CD4-positive, CD25-positive, alpha-beta regulatory T cell (primary cell): Measurements from ENCODE around the gene MC3R. TPM values are rescaled to one million over a fixed set of nuclear protein-coding genes. Genes with fewer than 3 reads are reported as not detected.
A peak's percentile ranks its signal among the peaks of the same experiment; 100 is the strongest.

ENCODE experiments used
- ATAC-seq, 2 donors: fragments of 150-1000 bp; cut with Tn5 transposase; one replicate each; pipeline ENCODE4 v1.10.0; 2021; ENCODE audit warnings: low read depth in 2 of 2, moderate number of reproducible peaks in 2 of 2, moderate library complexity in 1 of 2
- DNase-seq, 3 donors: peaks; one replicate each; pipeline versions ENCODE4 v3.0.0 to v3.0.0-alpha.2; 2012 to 2022; ENCODE audit warnings: mixed read lengths in 1 of 3
- H3K27ac ChIP-seq: one replicate; pipeline ENCODE4 v1.7.0; 2013; ENCODE audit warnings: mild to moderate bottlenecking, low read length; ENCODE audit not compliant: insufficient read depth, poor library complexity, severe bottlenecking
- H3K27me3 ChIP-seq: one replicate; pipeline ENCODE4 v1.7.0; 2013; ENCODE audit warnings: low read length; ENCODE audit not compliant: control insufficient read depth, insufficient read depth
- H3K36me3 ChIP-seq: one replicate; pipeline ENCODE4 v1.7.0; 2013; ENCODE audit warnings: mild to moderate bottlenecking, low read length, moderate library complexity; ENCODE audit not compliant: control insufficient read depth, insufficient read depth
- H3K4me1 ChIP-seq: 2 replicates; pipeline ENCODE4 v1.7.0; 2013; ENCODE audit warnings: mild to moderate bottlenecking, low read length; ENCODE audit not compliant: insufficient read depth, control insufficient read depth, poor library complexity, severe bottlenecking
- H3K4me3 ChIP-seq: one replicate; pipeline ENCODE4 v1.7.0; 2013; ENCODE audit warnings: low read depth, mild to moderate bottlenecking, low read length, moderate library complexity
- H3K9me3 ChIP-seq, 2 experiments: 1 replicate in 1 of 2; 2 replicates in 1 of 2; pipeline ENCODE4 v1.7.0; 2013; ENCODE audit warnings: low read length in 2 of 2, mild to moderate bottlenecking in 1 of 2, moderate library complexity in 1 of 2; ENCODE audit not compliant: control insufficient read depth in 2 of 2
- H3K27ac Mint-ChIP-seq, 3 donors: one replicate each; pipeline ENCODE4 v1.8.0; 2020 to 2022; ENCODE audit warnings: mild to moderate bottlenecking in 3 of 3, mixed read lengths in 3 of 3, moderate library complexity in 2 of 3
- H3K27me3 Mint-ChIP-seq: one replicate; pipeline ENCODE4 v1.8.0; 2022; ENCODE audit warnings: mild to moderate bottlenecking, mixed read lengths
- H3K36me3 Mint-ChIP-seq: one replicate; pipeline ENCODE4 v1.8.0; 2020; ENCODE audit warnings: mixed read lengths
- H3K4me1 Mint-ChIP-seq, 4 donors: one replicate each; pipeline ENCODE4 v1.8.0; 2020 to 2022; ENCODE audit warnings: mixed read lengths in 4 of 4, mild to moderate bottlenecking in 1 of 4
- H3K4me3 Mint-ChIP-seq, 4 donors: one replicate each; pipeline ENCODE4 v1.8.0; 2020 to 2022; ENCODE audit warnings: mild to moderate bottlenecking in 4 of 4, mixed read lengths in 4 of 4, moderate library complexity in 3 of 4
- H3K9me3 Mint-ChIP-seq, 7 donors: one replicate each; pipeline ENCODE4 v1.8.0; 2020 to 2022; ENCODE audit warnings: mixed read lengths in 7 of 7, mild to moderate bottlenecking in 3 of 7, moderate library complexity in 2 of 7
- polyA plus RNA-seq, 4 donors: library from polyadenylated mRNA; unstranded; fragments of 300-500 nt; fragmentation: Illumina TruSeq; gene quantifications; one replicate each; pipeline ENCODE4 v1.2.3, GENCODE V29; 2021
- total RNA-seq: library from RNA; stranded (reverse); gene quantifications from one replicate; pipeline ENCODE4 v1.2.3, GENCODE V29; 2022

The MC3R gene
- total and polyA plus RNA-seq, 5 donors from 2014 or later: not detected

DNA sequence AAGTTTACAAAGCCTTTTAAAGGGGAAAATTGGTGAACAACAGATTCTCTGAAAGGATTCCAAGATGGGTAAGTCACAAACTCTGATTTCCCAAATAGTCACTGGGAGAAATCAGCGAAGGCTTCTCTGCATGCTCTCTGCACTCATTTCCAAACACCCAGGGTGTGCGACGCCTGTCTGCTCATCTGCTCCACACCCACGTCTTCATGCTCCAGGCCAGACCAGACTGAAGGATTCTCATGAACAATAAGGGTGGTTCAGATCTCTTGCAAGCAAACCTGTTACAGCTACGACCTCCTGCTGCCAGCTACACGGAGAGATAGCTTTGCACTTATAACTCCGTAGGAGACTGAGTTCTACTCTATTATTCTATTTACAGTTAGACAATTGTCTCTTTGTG lies 1.4 kb downstream of the MC3R start:
- H3K4me3 ChIP-seq: no peak overlapping the region
- DNase-seq (no peak), ATAC-seq (no peak)
- no peaks in the 10 kb centered on the region for H3K9me3 ChIP-seq
- no peak overlapping the region for H3K27ac ChIP-seq
- H3K27me3 ChIP-seq: no peaks in the 10 kb centered on the region
- peak overlapping the region in 1 of 3 donors; percentile 72 for H3K27ac Mint-ChIP-seq
- H3K36me3 ChIP-seq: no peaks in the 10 kb centered on the region
- H3K4me1 ChIP-seq: no peaks in the 10 kb centered on the region
- H3K4me3 Mint-ChIP-seq: no peak overlapping the region
- H3K27me3 Mint-ChIP-seq: peaks cover 16% of the 10 kb centered on the region
- H3K9me3 Mint-ChIP-seq: peaks cover 0 to 4% (median 0%) of the 10 kb centered on the region in 7 donors
- H3K36me3 Mint-ChIP-seq: no peaks in the 10 kb centered on the region
- H3K4me1 Mint-ChIP-seq: peaks cover 0 to 2% (median 0%) of the 10 kb centered on the region in 4 donors

GRCh38 chr20:56257604-56258003 lies 9.1 kb downstream of the MC3R start:
- H3K4me3 Mint-ChIP-seq: no peak overlapping the region
- ATAC-seq: no peak
- H3K4me1 Mint-ChIP-seq: peaks cover 0 to 4% (median 0%) of the 10 kb centered on the region in 4 donors

GRCh38 chr20:56259948-56260347 lies 11.4 kb downstream of the MC3R start:
- Mint-ChIP-seq H3K9me3 (peaks cover 0 to 2% (median 0%) of the 10 kb centered on the region in 7 donors), H3K27me3 (peaks cover 7% of the 10 kb centered on the region), H3K4me1 (peaks cover 0 to 4% (median 0%) of the 10 kb centered on the region in 4 donors), H3K36me3 (no peaks in the 10 kb centered on the region), H3K4me3 (no peak overlapping the region), H3K27ac (no peak overlapping the region)
- no peak for ATAC-seq
- Histone ChIP-seq H3K9me3 (no peaks in the 10 kb centered on the region), H3K27ac (no peak overlapping the region), H3K36me3 (no peaks in the 10 kb centered on the region), H3K4me3 (no peak overlapping the region), H3K4me1 (no peaks in the 10 kb centered on the region), H3K27me3 (no peaks in the 10 kb centered on the region)
- no peak for DNase-seq

More at GRCh38 chr20:56257604-56258003, 9.1 kb downstream of the MC3R start:
- no peaks in the 10 kb centered on the region for H3K27me3 ChIP-seq
- peaks cover 12% of the 10 kb centered on the region for H3K27me3 Mint-ChIP-seq
- H3K36me3 ChIP-seq: no peaks in the 10 kb centered on the region
- H3K27ac ChIP-seq: no peak overlapping the region
- H3K9me3 Mint-ChIP-seq: peaks cover 0 to 2% (median 0%) of the 10 kb centered on the region in 7 donors
- DNase-seq: no peak
- no peak overlapping the region for H3K27ac Mint-ChIP-seq
- H3K4me1 ChIP-seq: no peaks in the 10 kb centered on the region
- no peak overlapping the region for H3K4me3 ChIP-seq
- H3K36me3 Mint-ChIP-seq: no peaks in the 10 kb centered on the region
- no peaks in the 10 kb centered on the region for H3K9me3 ChIP-seq

DNA sequence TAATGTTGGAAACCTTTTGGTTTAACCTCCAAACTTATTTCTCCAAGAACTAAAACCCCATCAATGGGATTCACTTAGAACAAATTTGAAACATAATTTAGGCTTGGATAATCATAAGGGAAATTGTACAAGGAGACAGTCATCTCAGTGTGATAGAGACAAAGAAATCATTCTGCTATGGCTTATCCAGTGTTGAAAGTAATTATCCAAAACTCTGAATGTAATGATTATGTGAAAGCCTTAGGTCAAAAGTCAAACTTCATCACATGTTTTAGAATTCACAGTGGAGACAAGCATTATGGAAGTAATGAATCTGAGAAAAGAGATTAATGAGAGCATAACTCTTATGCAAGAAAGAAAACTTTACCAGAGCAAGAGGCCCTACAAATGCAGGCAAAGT lies 20.0 kb downstream of the MC3R start:
- no peak overlapping the region for H3K4me3 ChIP-seq
- ATAC-seq: no peak
- no peaks in the 10 kb centered on the region for H3K36me3 Mint-ChIP-seq
- H3K27me3 ChIP-seq: no peaks in the 10 kb centered on the region
- peaks cover 11% of the 10 kb centered on the region for H3K27me3 Mint-ChIP-seq
- no peak overlapping the region for H3K4me3 Mint-ChIP-seq
- H3K4me1 ChIP-seq: no peaks in the 10 kb centered on the region
- no peak for DNase-seq
- H3K9me3 ChIP-seq: no peaks in the 10 kb centered on the region
- H3K4me1 Mint-ChIP-seq: no peaks in the 10 kb centered on the region
- no peak overlapping the region for H3K27ac ChIP-seq
- H3K27ac Mint-ChIP-seq: no peak overlapping the region
- no peaks in the 10 kb centered on the region for H3K36me3 ChIP-seq
- H3K9me3 Mint-ChIP-seq: peaks cover 0 to 5% (median 0%) of the 10 kb centered on the region in 7 donors

DNA sequence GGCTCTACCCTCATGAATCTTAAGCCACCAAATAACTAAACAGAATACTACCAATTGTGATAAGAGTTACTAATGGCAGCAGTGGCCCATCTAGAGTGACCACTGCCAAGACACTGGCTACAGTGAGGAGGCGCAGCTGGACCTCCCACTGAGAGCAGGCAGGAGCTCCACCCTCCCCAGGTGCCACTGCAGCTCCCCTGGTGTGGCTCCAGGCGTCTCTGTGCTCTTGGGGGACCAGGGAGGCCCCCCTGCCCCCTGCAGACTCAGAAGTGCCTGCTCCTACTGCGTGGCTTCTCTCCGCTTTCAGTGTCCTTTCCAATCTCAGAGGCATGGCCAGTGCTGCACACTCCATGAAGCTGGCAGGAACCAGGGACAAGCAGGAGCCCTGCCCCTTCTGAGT lies 23.4 kb downstream of the MC3R start:
- no peak overlapping the region for H3K4me3 Mint-ChIP-seq
- H3K36me3 Mint-ChIP-seq: no peaks in the 10 kb centered on the region

DNA sequence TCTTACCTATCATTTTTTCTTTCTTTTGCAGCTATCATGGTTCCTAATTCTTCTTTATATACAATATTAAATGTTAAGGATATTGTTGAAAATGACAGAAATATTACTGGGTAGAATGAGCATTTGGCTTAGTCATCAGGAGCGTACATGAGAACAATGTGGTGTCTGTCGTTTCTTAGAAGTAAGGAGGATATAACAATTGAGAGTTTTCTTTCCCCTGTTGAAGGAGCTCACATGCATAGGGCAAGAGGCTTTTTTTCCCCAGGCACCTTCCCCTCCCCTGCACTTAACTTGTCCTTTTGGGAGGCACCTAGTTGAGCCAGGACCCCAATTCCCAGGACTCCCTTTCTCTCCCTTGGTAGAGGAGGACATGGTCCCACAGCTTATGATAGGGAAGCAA lies 25.0 kb downstream of the MC3R start:
- H3K9me3 Mint-ChIP-seq: peaks cover 0 to 6% (median 2%) of the 10 kb centered on the region in 7 donors
- H3K4me1 Mint-ChIP-seq: no peaks in the 10 kb centered on the region

More for the DNA sequence above, 23.4 kb downstream of the MC3R start:
- H3K9me3 ChIP-seq: no peaks in the 10 kb centered on the region
- H3K27me3 Mint-ChIP-seq: peaks cover 11% of the 10 kb centered on the region
- no peaks in the 10 kb centered on the region for H3K4me1 ChIP-seq
- DNase-seq (no peak), ATAC-seq (no peak)
- H3K9me3 Mint-ChIP-seq: peaks cover 0 to 6% (median 2%) of the 10 kb centered on the region in 7 donors
- H3K27ac ChIP-seq: no peak overlapping the region
- no peaks in the 10 kb centered on the region for H3K27me3 ChIP-seq
- no peak overlapping the region for H3K4me3 ChIP-seq
- no peaks in the 10 kb centered on the region for H3K36me3 ChIP-seq
- H3K4me1 Mint-ChIP-seq: no peaks in the 10 kb centered on the region
- no peak overlapping the region for H3K27ac Mint-ChIP-seq

DNA sequence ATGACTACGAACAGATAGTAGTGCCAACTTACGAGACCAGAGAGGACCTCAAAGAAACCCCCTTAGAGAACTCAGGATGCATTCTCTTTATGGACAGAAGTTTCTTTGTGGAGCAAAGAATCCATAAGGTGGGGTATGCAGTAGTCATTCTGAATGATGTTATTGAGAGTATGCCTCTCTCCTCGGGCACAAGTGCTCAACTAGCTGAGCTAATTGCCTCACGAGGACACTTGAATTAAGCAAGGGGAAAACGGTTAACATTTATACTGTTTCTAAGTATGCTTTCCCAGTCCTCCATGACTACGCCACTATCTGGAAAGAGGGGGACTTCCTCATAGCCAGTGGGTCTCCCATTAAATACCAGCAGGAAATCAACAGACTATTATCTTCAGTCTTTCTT lies 25.6 kb downstream of the MC3R start:
- H3K4me1 Mint-ChIP-seq: no peaks in the 10 kb centered on the region
- peaks cover 0 to 6% (median 2%) of the 10 kb centered on the region in 7 donors for H3K9me3 Mint-ChIP-seq
- H3K9me3 ChIP-seq: no peaks in the 10 kb centered on the region
- H3K27me3 Mint-ChIP-seq: peaks cover 6% of the 10 kb centered on the region
- ATAC-seq: no peak
- H3K36me3 Mint-ChIP-seq: no peaks in the 10 kb centered on the region
- H3K27ac Mint-ChIP-seq: no peak overlapping the region
- no peak overlapping the region for H3K27ac ChIP-seq
- H3K27me3 ChIP-seq: no peaks in the 10 kb centered on the region
- H3K4me3 ChIP-seq: no peak overlapping the region
- DNase-seq: no peak
- H3K4me3 Mint-ChIP-seq: no peak overlapping the region
- no peaks in the 10 kb centered on the region for H3K4me1 ChIP-seq
- no peaks in the 10 kb centered on the region for H3K36me3 ChIP-seq

More for the DNA sequence above, 25.0 kb downstream of the MC3R start:
- H3K27ac ChIP-seq: no peak overlapping the region
- H3K4me3 ChIP-seq: no peak overlapping the region
- no peak for DNase-seq
- Mint-ChIP-seq H3K4me3 (no peak overlapping the region), H3K36me3 (no peaks in the 10 kb centered on the region), H3K27me3 (peaks cover 10% of the 10 kb centered on the region), H3K27ac (no peak overlapping the region)
- ATAC-seq: no peak
- no peaks in the 10 kb centered on the region for H3K9me3 ChIP-seq
- H3K36me3 ChIP-seq: no peaks in the 10 kb centered on the region
- no peaks in the 10 kb centered on the region for H3K4me1 ChIP-seq
- H3K27me3 ChIP-seq: no peaks in the 10 kb centered on the region

DNA sequence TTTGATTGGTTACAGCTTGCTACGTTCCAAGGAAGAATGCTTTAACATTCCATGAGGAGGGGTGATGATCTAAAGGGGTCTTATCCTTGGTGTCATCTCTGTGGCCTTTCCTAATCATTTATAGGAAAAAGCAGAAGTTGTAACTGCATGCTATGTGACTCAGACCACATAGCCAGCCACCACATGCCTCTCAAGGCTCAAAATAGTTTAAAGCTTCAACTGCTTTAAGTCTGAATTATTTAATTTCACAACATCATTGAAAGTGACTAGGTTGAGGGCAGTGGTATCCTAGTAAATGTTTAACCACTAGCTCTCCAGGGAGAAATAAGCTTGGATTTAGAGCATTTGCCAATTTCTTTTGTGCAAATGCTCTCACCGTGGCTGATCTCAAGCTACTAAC lies 29.7 kb downstream of the MC3R start:
- no peaks in the 10 kb centered on the region for H3K36me3 ChIP-seq
- Mint-ChIP-seq H3K4me3 (no peak overlapping the region), H3K27ac (no peak overlapping the region), H3K4me1 (no peaks in the 10 kb centered on the region), H3K36me3 (no peaks in the 10 kb centered on the region), H3K27me3 (no peaks in the 10 kb centered on the region), H3K9me3 (peaks cover 0 to 6% (median 2%) of the 10 kb centered on the region in 7 donors)
- H3K4me1 ChIP-seq: no peaks in the 10 kb centered on the region
- no peak overlapping the region for H3K27ac ChIP-seq
- H3K4me3 ChIP-seq: no peak overlapping the region
- no peaks in the 10 kb centered on the region for H3K9me3 ChIP-seq
- H3K27me3 ChIP-seq: no peaks in the 10 kb centered on the region
- ATAC-seq: no peak
- DNase-seq: no peak
